ENCODE data around the gene CDKN1A.
"Not testable (repeated sequence)": the region's sequence is repeated elsewhere in the genome, so short reads cannot be mapped to it uniquely, and the experiment has no call there.

The CDKN1A gene

GRCh38 chr6:36721369-36722140, 43.0 kb downstream of the CDKN1A start:
- TF ChIP-seq CTCF (IDR thresholded peaks at IDR 0.05; ENCODE audit: low read length) (no peak), EZH2 (IDR thresholded peaks at IDR 0.05; ENCODE audit: borderline replicate concordance, low read length) (no peak)
- H3F3A ChIP-seq (ENCODE audit: insufficient read depth, low read length): no peaks in the 10 kb centered on the region
- no peak overlapping the region for H3K27ac ChIP-seq (ENCODE audit: low read depth, low read length, poor library complexity, severe bottlenecking)
- H3K9me2 ChIP-seq (ENCODE audit: low read depth, low read length): no peaks in the 10 kb centered on the region
- no peak overlapping the region for H2AFZ ChIP-seq (ENCODE audit: low read length)
- no peaks in the 10 kb centered on the region for H3K79me2 ChIP-seq (ENCODE audit: insufficient read depth, low read length)
- H3K4me2 ChIP-seq (ENCODE audit: low read length): no peak overlapping the region
- H3K9ac ChIP-seq (ENCODE audit: low read length): no peak overlapping the region
- no peak overlapping the region for H3K4me3 ChIP-seq (ENCODE audit: low read depth, low read length, poor library complexity, severe bottlenecking)
- no peaks in the 10 kb centered on the region for H4K20me1 ChIP-seq (ENCODE audit: insufficient read depth, low read length)
- H3K4me1 ChIP-seq (ENCODE audit: insufficient read depth, low read length, severe bottlenecking): peaks cover 18% of the 10 kb centered on the region
- no peaks in the 10 kb centered on the region for H3K27me3 ChIP-seq (ENCODE audit: insufficient read depth, low read length)
- no peaks in the 10 kb centered on the region for H3K36me3 ChIP-seq (ENCODE audit: insufficient read depth, low read length)
- no peaks in the 10 kb centered on the region for H3K9me3 ChIP-seq (ENCODE audit: low read length)

GRCh38 chr6:36722365-36722764, 43.9 kb downstream of the CDKN1A start:
- H3K4me3 ChIP-seq (ENCODE audit: low read depth, low read length, poor library complexity, severe bottlenecking): no peak overlapping the region
- no peak overlapping the region for H3K4me2 ChIP-seq (ENCODE audit: low read length)
- H4K20me1 ChIP-seq (ENCODE audit: insufficient read depth, low read length): no peaks in the 10 kb centered on the region
- H2AFZ ChIP-seq (ENCODE audit: low read length): no peak overlapping the region
- H3K9ac ChIP-seq (ENCODE audit: low read length): no peak overlapping the region
- H3K4me1 ChIP-seq (ENCODE audit: insufficient read depth, low read length, severe bottlenecking): peaks cover 18% of the 10 kb centered on the region
- H3K79me2 ChIP-seq (ENCODE audit: insufficient read depth, low read length): no peaks in the 10 kb centered on the region
- no peaks in the 10 kb centered on the region for H3K27me3 ChIP-seq (ENCODE audit: insufficient read depth, low read length)
- no peaks in the 10 kb centered on the region for H3K9me2 ChIP-seq (ENCODE audit: low read depth, low read length)
- no peaks in the 10 kb centered on the region for H3K36me3 ChIP-seq (ENCODE audit: insufficient read depth, low read length)
- no peak for TF ChIP-seq EZH2 (IDR thresholded peaks at IDR 0.05; ENCODE audit: borderline replicate concordance, low read length)
- TF ChIP-seq CTCF (IDR thresholded peaks at IDR 0.05; ENCODE audit: low read length): no peak
- no peak overlapping the region for H3K27ac ChIP-seq (ENCODE audit: low read depth, low read length, poor library complexity, severe bottlenecking)
- H3K9me3 ChIP-seq (ENCODE audit: low read length): no peaks in the 10 kb centered on the region
- H3F3A ChIP-seq (ENCODE audit: insufficient read depth, low read length): no peaks in the 10 kb centered on the region

GRCh38 chr6:36722879-36723278, 44.4 kb downstream of the CDKN1A start:
- Histone ChIP-seq H3K9me3 (ENCODE audit: low read length) (no peaks in the 10 kb centered on the region), H3K9me2 (ENCODE audit: low read depth, low read length) (no peaks in the 10 kb centered on the region), H3K36me3 (ENCODE audit: insufficient read depth, low read length) (no peaks in the 10 kb centered on the region), H3K27ac (ENCODE audit: low read depth, low read length, poor library complexity, severe bottlenecking) (no peak overlapping the region), H3F3A (ENCODE audit: insufficient read depth, low read length) (no peaks in the 10 kb centered on the region), H2AFZ (ENCODE audit: low read length) (no peak overlapping the region), H3K79me2 (ENCODE audit: insufficient read depth, low read length) (no peaks in the 10 kb centered on the region), H3K9ac (ENCODE audit: low read length) (no peak overlapping the region), H3K4me3 (ENCODE audit: low read depth, low read length, poor library complexity, severe bottlenecking) (no peak overlapping the region), H3K4me1 (ENCODE audit: insufficient read depth, low read length, severe bottlenecking) (peaks cover 18% of the 10 kb centered on the region), H3K27me3 (ENCODE audit: insufficient read depth, low read length) (no peaks in the 10 kb centered on the region), H4K20me1 (ENCODE audit: insufficient read depth, low read length) (no peaks in the 10 kb centered on the region), H3K4me2 (ENCODE audit: low read length) (no peak overlapping the region)
- TF ChIP-seq CTCF (IDR thresholded peaks at IDR 0.05; ENCODE audit: low read length): no peak
- no peak for TF ChIP-seq EZH2 (IDR thresholded peaks at IDR 0.05; ENCODE audit: borderline replicate concordance, low read length)

GRCh38 chr6:36723992-36724391, 45.5 kb downstream of the CDKN1A start:
- H3K27me3 ChIP-seq (ENCODE audit: insufficient read depth, low read length); H3K9me2 ChIP-seq (ENCODE audit: low read depth, low read length); H3K9ac ChIP-seq (ENCODE audit: low read length); H3K36me3 ChIP-seq (ENCODE audit: insufficient read depth, low read length); H3F3A ChIP-seq (ENCODE audit: insufficient read depth, low read length); H3K9me3 ChIP-seq (ENCODE audit: low read length); H2AFZ ChIP-seq (ENCODE audit: low read length); H3K4me3 ChIP-seq (ENCODE audit: low read depth, low read length, poor library complexity, severe bottlenecking); H3K4me2 ChIP-seq (ENCODE audit: low read length); H3K79me2 ChIP-seq (ENCODE audit: insufficient read depth, low read length); H4K20me1 ChIP-seq (ENCODE audit: insufficient read depth, low read length); H3K27ac ChIP-seq (ENCODE audit: low read depth, low read length, poor library complexity, severe bottlenecking): not testable (repeated sequence)
- H3K4me1 ChIP-seq (ENCODE audit: insufficient read depth, low read length, severe bottlenecking): peaks cover 18% of the 10 kb centered on the region
